ENCODE data around the gene AGBL1.
"Not testable (repeated sequence)": the region's sequence is repeated elsewhere in the genome, so short reads cannot be mapped to it uniquely, and the experiment has no call there.

Gene AGBL1

GRCh38 chr15:86846036-86846435, 766.4 kb downstream of the AGBL1 start:
- DNase-seq = no peak

GRCh38 chr15:86849136-86849535, 769.5 kb downstream of the AGBL1 start:
- no peak for DNase-seq

GRCh38 chr15:86849558-86850285, 770.1 kb downstream of the AGBL1 start:
- DNase-seq = no peak

GRCh38 chr15:86850939-86851338, 771.3 kb downstream of the AGBL1 start:
- no peak for DNase-seq

- DNase-seq = no peak
These were observed 773.1 kb downstream of the AGBL1 start for GRCh38 chr15:86852741-86853140.

- DNase-seq = no peak
These were observed 774.5 kb downstream of the AGBL1 start for GRCh38 chr15:86854176-86854575.

GRCh38 chr15:86855307-86856291, 775.9 kb downstream of the AGBL1 start:
- no peak for DNase-seq

GRCh38 chr15:86857701-86858100, 778.0 kb downstream of the AGBL1 start:
- DNase-seq = no peak

- no peak for DNase-seq
These were observed 783.7 kb downstream of the AGBL1 start for GRCh38 chr15:86863226-86863915.

- no peak for DNase-seq
These were observed 786.2 kb downstream of the AGBL1 start for GRCh38 chr15:86865920-86866319.

- DNase-seq = no peak
These were observed 791.2 kb downstream of the AGBL1 start for GRCh38 chr15:86870846-86871245.

GRCh38 chr15:86871964-86872363, 792.3 kb downstream of the AGBL1 start:
- DNase-seq = no peak

- DNase-seq = no peak
These were observed 793.1 kb downstream of the AGBL1 start for GRCh38 chr15:86872782-86873181.

GRCh38 chr15:86875067-86875466, 795.4 kb downstream of the AGBL1 start:
- DNase-seq = no peak

- DNase-seq = no peak
These were observed 796.8 kb downstream of the AGBL1 start for GRCh38 chr15:86876387-86876944.

- no peak for DNase-seq
These were observed 797.5 kb downstream of the AGBL1 start for GRCh38 chr15:86877171-86877631.

- DNase-seq = not testable (repeated sequence)
These were observed 799.2 kb downstream of the AGBL1 start for GRCh38 chr15:86878844-86879243.

GRCh38 chr15:86879250-86880229, 799.9 kb downstream of the AGBL1 start:
- no peak for DNase-seq

GRCh38 chr15:86885616-86886015, 805.9 kb downstream of the AGBL1 start:
- no peak for DNase-seq

GRCh38 chr15:86892774-86893449, 813.2 kb downstream of the AGBL1 start:
- DNase-seq = no peak

- no peak for DNase-seq
These were observed 814.6 kb downstream of the AGBL1 start for GRCh38 chr15:86894269-86894668.

All from NCI-H2081 treated with DMSO at 0.1 percent for 48 hours (cell line).